ENCODE measurements around the gene SULT2B1. TPM values are rescaled to one million over a fixed set of nuclear protein-coding genes. Genes with fewer than 3 reads are reported as not detected.

The SULT2B1 gene
- polyA plus RNA-seq, 1 donor from 2014 or later: not detected

GRCh38 chr19:48539503-48540096 lies 12.4 kb upstream of the SULT2B1 start:
- no peak overlapping the region for H3K4me3 ChIP-seq (ENCODE audit: low read length)
- no peak overlapping the region for H3K9ac ChIP-seq (ENCODE audit: low read length)
- no peaks in the 10 kb centered on the region for H3K36me3 ChIP-seq (ENCODE audit: insufficient read depth, low read length)

DNA sequence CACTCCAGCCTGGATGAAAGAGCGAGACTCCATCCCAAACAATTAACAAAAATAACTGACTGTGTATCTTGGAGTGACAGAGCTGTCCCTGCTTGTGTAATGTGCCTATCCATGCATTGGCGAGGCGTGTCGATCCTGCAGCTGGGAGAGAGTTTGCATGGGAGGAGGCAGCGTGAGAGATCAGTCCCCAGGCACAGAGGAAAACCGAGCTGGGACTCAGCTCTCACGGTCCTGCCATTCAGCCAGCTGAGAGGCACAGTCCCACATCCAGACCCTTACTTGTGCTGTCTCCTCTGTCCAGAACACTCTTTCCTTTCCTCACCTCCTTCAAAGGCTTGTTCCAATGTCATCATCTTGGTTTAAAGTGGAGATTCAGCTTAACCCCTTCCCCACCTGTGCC lies 11.9 kb upstream of the SULT2B1 start:
- Histone ChIP-seq H3F3A (ENCODE audit: insufficient read depth, low read length, poor library complexity, severe bottlenecking) (no peaks in the 10 kb centered on the region), H3K4me2 (ENCODE audit: low read length) (no peak overlapping the region), H3K79me2 (replicated peaks; ENCODE audit: insufficient read depth, low read length) (no peaks in the 10 kb centered on the region), H3K27me3 (ENCODE audit: insufficient read depth, low read depth, low read length) (no peaks in the 10 kb centered on the region), H3K9me2 (ENCODE audit: insufficient read depth, low read length) (no peaks in the 10 kb centered on the region), H3K9me3 (ENCODE audit: low read length) (no peaks in the 10 kb centered on the region), H3K4me3 (ENCODE audit: low read length) (no peak overlapping the region), H3K9ac (ENCODE audit: low read length) (no peak overlapping the region), H3K27ac (ENCODE audit: low read length) (no peak overlapping the region), H3K36me3 (ENCODE audit: insufficient read depth, low read length) (no peaks in the 10 kb centered on the region), H2AFZ (ENCODE audit: low read depth, low read length) (no peak overlapping the region), H4K20me1 (ENCODE audit: insufficient read depth) (no peaks in the 10 kb centered on the region)
- no peak for TF ChIP-seq POLR2AphosphoS5 (IDR thresholded peaks at IDR 0.05)

More at GRCh38 chr19:48539503-48540096, 12.4 kb upstream of the SULT2B1 start:
- no peak overlapping the region for H2AFZ ChIP-seq (ENCODE audit: low read depth, low read length)
- H3F3A ChIP-seq (ENCODE audit: insufficient read depth, low read length, poor library complexity, severe bottlenecking): no peaks in the 10 kb centered on the region
- H3K27ac ChIP-seq (ENCODE audit: low read length): no peak overlapping the region
- H3K79me2 ChIP-seq (replicated peaks; ENCODE audit: insufficient read depth, low read length): no peaks in the 10 kb centered on the region
- H3K9me3 ChIP-seq (ENCODE audit: low read length): no peaks in the 10 kb centered on the region
- H3K4me2 ChIP-seq (ENCODE audit: low read length): no peak overlapping the region
- no peaks in the 10 kb centered on the region for H4K20me1 ChIP-seq (ENCODE audit: insufficient read depth)
- H3K9me2 ChIP-seq (ENCODE audit: insufficient read depth, low read length): no peaks in the 10 kb centered on the region
- no peaks in the 10 kb centered on the region for H3K27me3 ChIP-seq (ENCODE audit: insufficient read depth, low read depth, low read length)
- TF ChIP-seq MXI1 (conservative IDR thresholded peaks at IDR 0.05; ENCODE audit: poor library complexity, severe bottlenecking): no peak

- TF ChIP-seq, protein P1, sequence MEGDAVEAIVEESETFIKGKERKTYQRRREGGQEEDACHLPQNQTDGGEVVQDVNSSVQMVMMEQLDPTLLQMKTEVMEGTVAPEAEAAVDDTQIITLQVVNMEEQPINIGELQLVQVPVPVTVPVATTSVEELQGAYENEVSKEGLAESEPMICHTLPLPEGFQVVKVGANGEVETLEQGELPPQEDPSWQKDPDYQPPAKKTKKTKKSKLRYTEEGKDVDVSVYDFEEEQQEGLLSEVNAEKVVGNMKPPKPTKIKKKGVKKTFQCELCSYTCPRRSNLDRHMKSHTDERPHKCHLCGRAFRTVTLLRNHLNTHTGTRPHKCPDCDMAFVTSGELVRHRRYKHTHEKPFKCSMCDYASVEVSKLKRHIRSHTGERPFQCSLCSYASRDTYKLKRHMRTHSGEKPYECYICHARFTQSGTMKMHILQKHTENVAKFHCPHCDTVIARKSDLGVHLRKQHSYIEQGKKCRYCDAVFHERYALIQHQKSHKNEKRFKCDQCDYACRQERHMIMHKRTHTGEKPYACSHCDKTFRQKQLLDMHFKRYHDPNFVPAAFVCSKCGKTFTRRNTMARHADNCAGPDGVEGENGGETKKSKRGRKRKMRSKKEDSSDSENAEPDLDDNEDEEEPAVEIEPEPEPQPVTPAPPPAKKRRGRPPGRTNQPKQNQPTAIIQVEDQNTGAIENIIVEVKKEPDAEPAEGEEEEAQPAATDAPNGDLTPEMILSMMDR (IDR thresholded peaks at IDR 0.05; ENCODE audit: poor library complexity, severe bottlenecking): no peak
- TF ChIP-seq MXI1 (conservative IDR thresholded peaks at IDR 0.05; ENCODE audit: poor library complexity, severe bottlenecking): no peak
- Histone ChIP-seq H3K9me2 (ENCODE audit: insufficient read depth, low read length) (no peaks in the 10 kb centered on the region), H3K36me3 (ENCODE audit: insufficient read depth, low read length) (no peaks in the 10 kb centered on the region), H3K4me3 (ENCODE audit: low read length) (no peak overlapping the region), H4K20me1 (ENCODE audit: insufficient read depth) (no peaks in the 10 kb centered on the region), H3K9me3 (ENCODE audit: low read length) (no peaks in the 10 kb centered on the region), H3K9ac (ENCODE audit: low read length) (no peak overlapping the region), H3K27me3 (ENCODE audit: insufficient read depth, low read depth, low read length) (no peaks in the 10 kb centered on the region), H3K79me2 (replicated peaks; ENCODE audit: insufficient read depth, low read length) (no peaks in the 10 kb centered on the region), H3K27ac (ENCODE audit: low read length) (no peak overlapping the region), H3K4me2 (ENCODE audit: low read length) (no peak overlapping the region), H2AFZ (ENCODE audit: low read depth, low read length) (no peak overlapping the region), H3F3A (ENCODE audit: insufficient read depth, low read length, poor library complexity, severe bottlenecking) (no peaks in the 10 kb centered on the region)
These were observed 10.2 kb upstream of the SULT2B1 start for GRCh38 chr19:48541813-48542212.

DNA sequence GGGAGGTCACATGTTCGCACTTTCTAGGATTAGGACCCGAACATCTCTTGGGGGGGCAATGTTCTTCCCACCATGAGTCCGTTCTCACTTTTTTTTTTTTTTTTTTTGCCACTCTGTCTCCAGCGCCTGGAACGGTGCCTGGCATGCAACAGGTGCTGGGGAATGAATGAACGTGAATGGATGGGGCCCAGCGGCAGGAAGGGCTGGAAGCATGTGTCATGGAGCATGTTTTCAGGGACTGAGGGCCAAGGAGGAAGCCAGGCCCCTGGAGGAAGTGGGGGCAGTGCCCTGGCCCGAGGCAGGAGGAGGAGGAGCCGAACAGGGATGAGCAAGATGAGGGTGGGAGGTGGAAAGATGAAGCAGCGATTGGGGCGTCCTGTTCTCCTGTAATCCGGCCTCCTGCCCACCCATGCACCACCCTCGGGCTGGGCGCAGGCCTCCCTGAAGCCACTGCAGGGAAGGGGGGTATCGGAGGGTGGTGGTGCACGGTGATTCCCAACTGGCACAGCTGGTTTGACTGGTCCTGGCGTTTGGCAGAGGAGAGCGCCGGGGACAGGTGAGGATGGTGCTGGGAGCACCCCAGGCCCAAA lies 8.8 kb upstream of the SULT2B1 start:
- Histone ChIP-seq H2AFZ (ENCODE audit: low read depth, low read length) (no peak overlapping the region), H3F3A (ENCODE audit: insufficient read depth, low read length, poor library complexity, severe bottlenecking) (no peaks in the 10 kb centered on the region), H3K9ac (ENCODE audit: low read length) (no peak overlapping the region), H3K4me3 (ENCODE audit: low read length) (no peak overlapping the region), H3K4me2 (ENCODE audit: low read length) (no peak overlapping the region), H3K9me3 (ENCODE audit: low read length) (no peaks in the 10 kb centered on the region), H4K20me1 (ENCODE audit: insufficient read depth) (no peaks in the 10 kb centered on the region), H3K36me3 (ENCODE audit: insufficient read depth, low read length) (no peaks in the 10 kb centered on the region), H3K27ac (ENCODE audit: low read length) (no peak overlapping the region), H3K9me2 (ENCODE audit: insufficient read depth, low read length) (no peaks in the 10 kb centered on the region), H3K27me3 (ENCODE audit: insufficient read depth, low read depth, low read length) (no peaks in the 10 kb centered on the region), H3K79me2 (replicated peaks; ENCODE audit: insufficient read depth, low read length) (no peaks in the 10 kb centered on the region)
- TF ChIP-seq TAF1 (IDR thresholded peaks at IDR 0.05; ENCODE audit: low read depth) (no peak), SMC3 (conservative IDR thresholded peaks at IDR 0.05; ENCODE audit: poor library complexity) (no peak), POLR2AphosphoS5 (IDR thresholded peaks at IDR 0.05) (no peak), REST (IDR thresholded peaks at IDR 0.05; ENCODE audit: borderline replicate concordance) (no peak)

All from neural cell (in vitro differentiated cells).